B cell (primary cell): Measurements from ENCODE around the gene B3GALNT1. TPM values are rescaled to one million over a fixed set of nuclear protein-coding genes. Genes with fewer than 3 reads are reported as not detected.

Experiments used
- ATAC-seq: fragments of 200-7000 bp; cut with Tn5 transposase; one replicate; pipeline ENCODE4 v1.10.0; 2021; ENCODE audit warnings: low read depth, mild to moderate bottlenecking, moderate number of reproducible peaks, moderate library complexity
- CTCF ChIA-PET: fragments of 350-600 bp; sonication (Branson Sonifier 250); formaldehyde crosslinking; loops from one replicate; lab custom pipeline; 2021; ENCODE audit warnings: antibody characterized with exemption, inconsistent platforms; lab: Charles Lee
- POLR2A ChIA-PET: fragments of 350-600 bp; sonication (Branson Sonifier 250); formaldehyde crosslinking; loops from one replicate; lab custom pipeline; 2021; ENCODE audit warnings: antibody characterized with exemption; lab: Charles Lee
- DNase-seq: peaks from one replicate; pipeline ENCODE4 v3.0.0; 2013
- H2AFZ ChIP-seq: 2 replicates; pipeline ENCODE4 v1.6.1; 2012; ENCODE audit warnings: mild to moderate bottlenecking, low read depth, low read length; ENCODE audit not compliant: insufficient read depth, poor library complexity, severe bottlenecking
- H3K27ac ChIP-seq, 2 donors: 1 replicate in 1 of 2; 2 replicates in 1 of 2; pipeline ENCODE4 v1.5.1; 2012 to 2013; ENCODE audit warnings: low read length in 2 of 2, mild to moderate bottlenecking in 2 of 2, moderate library complexity in 1 of 2
- H3K27me3 ChIP-seq, 4 experiments: fragments of 200-600 bp in 1 of 4; sonication (generic) in 1 of 4; replicated peaks in 1 of 4; 1 replicate in 2 of 4; 2 replicates in 2 of 4; pipeline versions ENCODE4 v1.6.1 to v1.7.0; 2013 to 2016; ENCODE audit warnings: low read length in 3 of 4, mild to moderate bottlenecking in 2 of 4, mixed read lengths in 1 of 4, moderate library complexity in 1 of 4; ENCODE audit not compliant: insufficient read depth in 4 of 4, control insufficient read depth in 3 of 4; ENCODE audit errors: control extremely low read depth in 1 of 4
- H3K36me3 ChIP-seq, 2 experiments: replicated peaks in 1 of 2; 1 replicate in 1 of 2; 2 replicates in 1 of 2; pipeline versions ENCODE4 v1.6.1 to v1.7.1; 2013; ENCODE audit warnings: low read length in 1 of 2; ENCODE audit not compliant: insufficient read depth in 2 of 2, control insufficient read depth in 1 of 2; ENCODE audit errors: control extremely low read depth in 1 of 2, extremely low read depth in 1 of 2
- H3K4me1 ChIP-seq, 2 donors: fragments of 200-600 bp in 1 of 2; sonication (generic) in 1 of 2; 1 replicate in 1 of 2; 2 replicates in 1 of 2; pipeline versions ENCODE4 v1.5.1 to v1.6.1; 2013 to 2017; ENCODE audit warnings: low read length in 2 of 2; ENCODE audit not compliant: control insufficient read depth in 2 of 2, insufficient read depth in 2 of 2
- H3K4me2 ChIP-seq: replicated peaks from 2 replicates; pipeline ENCODE3; 2012; ENCODE audit warnings: mild to moderate bottlenecking, low read depth, low read length; ENCODE audit not compliant: poor library complexity, severe bottlenecking
- H3K4me3 ChIP-seq, 5 experiments: fragments of 200-600 bp in 1 of 5; sonication (generic) in 1 of 5; 1 replicate in 3 of 5; 2 replicates in 2 of 5; pipeline versions ENCODE4 v1.5.1 to v1.7.0; 2011 to 2016; ENCODE audit warnings: low read length in 4 of 5, mild to moderate bottlenecking in 4 of 5, low read depth in 2 of 5, control low read depth in 1 of 5, moderate library complexity in 1 of 5; ENCODE audit not compliant: insufficient read depth in 1 of 5; ENCODE audit errors: control extremely low read depth in 1 of 5, extremely low read depth in 1 of 5
- H3K79me2 ChIP-seq: fragments of 200-600 bp; sonication (generic); one replicate; pipeline ENCODE4 v1.6.0; 2016; ENCODE audit warnings: low read length; ENCODE audit not compliant: control insufficient read depth, insufficient read depth
- H3K9ac ChIP-seq: fragments of 200-600 bp; sonication (generic); 2 replicates; pipeline ENCODE4 v1.6.1; 2017; ENCODE audit warnings: mild to moderate bottlenecking, low read length, moderate library complexity
- H3K9me3 ChIP-seq, 3 donors: one replicate each; pipeline versions ENCODE4 v1.6.1 to v1.7.1; 2013; ENCODE audit warnings: low read length in 2 of 3; ENCODE audit not compliant: control insufficient read depth in 2 of 3, insufficient read depth in 1 of 3; ENCODE audit errors: control extremely low read depth in 1 of 3
- H4K20me1 ChIP-seq: 2 replicates; pipeline ENCODE4 v1.6.0; 2012; ENCODE audit warnings: mild to moderate bottlenecking, low read length; ENCODE audit not compliant: insufficient read depth, control insufficient read depth, poor library complexity, severe bottlenecking
- H3K27ac Mint-ChIP-seq: one replicate; pipeline ENCODE4 v1.8.0; 2021; ENCODE audit warnings: mixed read lengths
- H3K27me3 Mint-ChIP-seq: one replicate; pipeline ENCODE4 v1.8.0; 2021; ENCODE audit warnings: mixed read lengths
- H3K4me1 Mint-ChIP-seq: one replicate; pipeline ENCODE4 v1.8.0; 2021; ENCODE audit warnings: mixed read lengths
- H3K4me3 Mint-ChIP-seq: one replicate; pipeline ENCODE4 v1.8.0; 2021; ENCODE audit warnings: mixed read lengths
- H3K9me3 Mint-ChIP-seq: one replicate; pipeline ENCODE4 v1.8.0; 2022; ENCODE audit warnings: mixed read lengths; ENCODE audit not compliant: insufficient read depth
- EZH2 ChIP-seq: IDR thresholded peaks from 2 replicates; pipeline ENCODE4 v1.6.1; 2012; ENCODE audit warnings: borderline replicate concordance, low read depth, mild to moderate bottlenecking, moderate library complexity, low read length; ENCODE audit not compliant: insufficient read depth, poor library complexity, severe bottlenecking
- WGBS: methylation state at CpG from one replicate; pipeline ENCODE4 v1.1.5; 2013; ENCODE audit warnings: missing lambda C conversion rate; ENCODE audit not compliant: insufficient coverage; 5-methylcytosine and 5-hydroxymethylcytosine counted together
- intact Hi-C: fragments of 100-400 bp; cut with micrococcal nuclease; formaldehyde crosslinking; loops from one replicate; pipeline ENCODE4 v1.10.0; 2022
- polyA plus RNA-seq: library from polyadenylated mRNA; depleted of rRNA; stranded (reverse); fragments of >200 nt; gene quantifications from 2 replicates; pipeline ENCODE4 v1.2.3, GENCODE V29; 2012
- total RNA-seq, 2 donors: library from RNA; stranded (reverse); fragments of 120-200 nt in 1 of 2; gene quantifications; 1 replicate in 1 of 2; 2 replicates in 1 of 2; pipeline versions ENCODE4 v1.2.3 to v1.2.4, GENCODE V29; 2013 to 2022
- TF ChIP-seq, protein P1 (sequence below): fragments of 200-600 bp; IDR thresholded peaks from one replicate; pipeline ENCODE4 v1.8.0; 2022; ENCODE audit warnings: antibody characterized with exemption, mild to moderate bottlenecking

The B3GALNT1 gene
- total and polyA plus RNA-seq, 2 donors (not counting 1 experiment from before 2014, with no cell fraction given), result 0.28 to 6.4 TPM

DNA sequence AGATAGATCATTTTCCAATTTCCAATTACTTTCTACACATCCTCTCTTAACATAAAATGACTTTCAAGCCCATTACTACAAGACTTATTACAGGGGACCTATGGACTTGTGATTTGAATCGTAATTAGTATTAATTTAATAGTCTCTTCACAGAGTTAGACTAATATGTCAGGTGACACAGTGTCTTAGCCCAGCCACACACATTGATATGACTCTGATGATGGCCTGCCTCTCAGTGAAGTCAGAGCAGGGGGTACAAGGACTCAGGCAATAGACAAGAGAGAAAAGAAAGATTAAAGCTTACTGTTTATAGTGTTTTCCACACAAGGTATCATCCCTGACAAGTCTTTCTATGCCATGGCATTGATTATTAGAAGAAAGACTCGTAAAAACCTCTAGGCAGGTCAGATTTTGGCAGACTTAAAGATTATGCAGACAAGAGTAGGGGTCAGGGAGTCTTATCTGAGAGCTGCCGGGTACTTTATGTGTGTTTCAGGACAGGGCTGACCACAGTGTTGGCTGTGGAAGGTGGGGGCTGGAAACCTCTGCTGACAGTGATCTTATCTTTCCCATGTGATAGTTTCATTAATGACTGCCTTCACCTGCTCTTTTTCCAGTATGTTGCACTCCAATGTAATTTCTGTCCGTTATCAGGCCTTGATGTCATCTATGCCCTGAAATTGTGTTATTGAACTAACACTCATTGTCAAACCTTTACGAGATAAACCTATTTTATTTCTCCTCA, 50.1 kb downstream of the B3GALNT1 start:
- Histone ChIP-seq H3K4me3 (no peak overlapping the region), H3K4me1 (no peaks in the 10 kb centered on the region), H3K27ac (no peak overlapping the region), H3K4me2 (no peak overlapping the region), H2AFZ (no peak overlapping the region), H4K20me1 (no peaks in the 10 kb centered on the region), H3K27me3 (no peaks in the 10 kb centered on the region), H3K36me3 (no peaks in the 10 kb centered on the region), H3K9me3 (no peaks in the 10 kb centered on the region), H3K9ac (no peak overlapping the region), H3K79me2 (no peaks in the 10 kb centered on the region)
- DNase-seq, result no peak
- no peak overlapping the region for H3K4me3 Mint-ChIP-seq
- ChIA-PET CTCF (no interaction called here), POLR2A (no interaction called here)
- H3K9me3 Mint-ChIP-seq, result no peaks in the 10 kb centered on the region
- 83% methylated on average over 1 of the region's 5 CpGs for WGBS
- no peaks in the 10 kb centered on the region for H3K27me3 Mint-ChIP-seq
- ATAC-seq, result no peak
- no peak overlapping the region for H3K27ac Mint-ChIP-seq
- H3K4me1 Mint-ChIP-seq, result peaks cover 9% of the 10 kb centered on the region
- TF ChIP-seq, protein P1, sequence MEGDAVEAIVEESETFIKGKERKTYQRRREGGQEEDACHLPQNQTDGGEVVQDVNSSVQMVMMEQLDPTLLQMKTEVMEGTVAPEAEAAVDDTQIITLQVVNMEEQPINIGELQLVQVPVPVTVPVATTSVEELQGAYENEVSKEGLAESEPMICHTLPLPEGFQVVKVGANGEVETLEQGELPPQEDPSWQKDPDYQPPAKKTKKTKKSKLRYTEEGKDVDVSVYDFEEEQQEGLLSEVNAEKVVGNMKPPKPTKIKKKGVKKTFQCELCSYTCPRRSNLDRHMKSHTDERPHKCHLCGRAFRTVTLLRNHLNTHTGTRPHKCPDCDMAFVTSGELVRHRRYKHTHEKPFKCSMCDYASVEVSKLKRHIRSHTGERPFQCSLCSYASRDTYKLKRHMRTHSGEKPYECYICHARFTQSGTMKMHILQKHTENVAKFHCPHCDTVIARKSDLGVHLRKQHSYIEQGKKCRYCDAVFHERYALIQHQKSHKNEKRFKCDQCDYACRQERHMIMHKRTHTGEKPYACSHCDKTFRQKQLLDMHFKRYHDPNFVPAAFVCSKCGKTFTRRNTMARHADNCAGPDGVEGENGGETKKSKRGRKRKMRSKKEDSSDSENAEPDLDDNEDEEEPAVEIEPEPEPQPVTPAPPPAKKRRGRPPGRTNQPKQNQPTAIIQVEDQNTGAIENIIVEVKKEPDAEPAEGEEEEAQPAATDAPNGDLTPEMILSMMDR, result no peak
- TF ChIP-seq EZH2, result no peak
- intact Hi-C loops, result no loop called here

GRCh38 chr3:161051856-161052255, 53.3 kb downstream of the B3GALNT1 start:
- Mint-ChIP-seq H3K4me1 (peaks cover 11% of the 10 kb centered on the region), H3K4me3 (no peak overlapping the region), H3K27ac (no peak overlapping the region), H3K9me3 (no peaks in the 10 kb centered on the region), H3K27me3 (no peaks in the 10 kb centered on the region)
- no peak for TF ChIP-seq EZH2
- TF ChIP-seq, protein P1, result no peak
- POLR2A ChIA-PET, result no interaction called here
- H3K36me3 ChIP-seq, result no peaks in the 10 kb centered on the region
- H2AFZ ChIP-seq, result no peak overlapping the region
- WGBS, result 100% methylated on average over 4 of the region's 6 CpGs
- no peaks in the 10 kb centered on the region for H3K4me1 ChIP-seq
- DNase-seq (no peak), ATAC-seq (no peak)
- H4K20me1 ChIP-seq, result no peaks in the 10 kb centered on the region
- H3K27me3 ChIP-seq, result no peaks in the 10 kb centered on the region
- intact Hi-C loops, result no loop called here
- H3K27ac ChIP-seq, result no peak overlapping the region
- no peaks in the 10 kb centered on the region for H3K9me3 ChIP-seq
- H3K4me2 ChIP-seq, result no peak overlapping the region
- CTCF ChIA-PET, result interaction anchor here (1.6 kb wide), 1 partner anchor 17 kb away, joined by 4 read pairs; no protein-coding TSS in a partner anchor
- H3K4me3 ChIP-seq, result no peak overlapping the region
- H3K9ac ChIP-seq, result no peak overlapping the region
- H3K79me2 ChIP-seq, result no peaks in the 10 kb centered on the region
